HUES64 (cell line): ENCODE data around the gene KPNA3.

Source experiments
- H3K27ac ChIP-seq: 2 replicates; pipeline ENCODE4 v1.7.0; 2013; ENCODE audit warnings: low read depth, low read length, inconsistent platforms
- H3K27me3 ChIP-seq: 2 replicates; pipeline ENCODE4 v1.6.1; 2013; ENCODE audit warnings: mild to moderate bottlenecking, low read length; ENCODE audit not compliant: insufficient read depth
- H3K36me3 ChIP-seq: 2 replicates; pipeline ENCODE4 v1.6.1; 2013; ENCODE audit warnings: mild to moderate bottlenecking, low read length; ENCODE audit not compliant: insufficient read depth
- H3K4me1 ChIP-seq: 2 replicates; pipeline ENCODE4 v1.6.1; 2013; ENCODE audit warnings: mild to moderate bottlenecking, low read length, moderate library complexity; ENCODE audit not compliant: insufficient read depth
- H3K4me3 ChIP-seq: 2 replicates; pipeline ENCODE4 v1.5.1; 2013; ENCODE audit warnings: mild to moderate bottlenecking, low read length, moderate library complexity
- H3K9ac ChIP-seq: 2 replicates; pipeline ENCODE4 v1.6.1; 2013; ENCODE audit warnings: mild to moderate bottlenecking, low read depth, low read length
- H3K9me3 ChIP-seq: 2 replicates; pipeline ENCODE4 v1.6.1; 2013; ENCODE audit warnings: low read depth, low read length; ENCODE audit not compliant: insufficient read depth
- WGBS: fragments of 150-250, 120-280 bp; methylation state at CpG from one replicate; pipeline ENCODE4 v1.1.7; 2013; ENCODE audit warnings: missing lambda C conversion rate; 5-methylcytosine and 5-hydroxymethylcytosine counted together

Gene KPNA3

DNA sequence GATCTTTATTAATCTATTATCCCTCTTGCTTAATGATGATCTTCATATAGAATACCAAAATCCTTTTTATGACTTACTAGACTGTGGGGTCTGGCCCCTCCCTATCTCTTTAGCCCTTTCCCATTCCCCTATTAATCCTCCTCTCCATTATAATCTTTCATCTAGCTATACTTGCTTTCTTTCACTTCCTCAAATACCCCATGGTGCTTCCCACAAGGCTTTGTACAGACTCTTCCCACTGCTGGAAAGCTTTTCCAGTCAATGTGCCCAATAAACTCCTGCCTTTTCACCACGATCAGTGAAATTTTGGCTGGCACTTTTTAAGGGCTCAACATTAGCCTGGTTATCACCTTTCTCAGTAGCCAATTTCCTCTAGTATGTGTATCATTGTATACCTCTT, 98.0 kb downstream of the KPNA3 start:
- Histone ChIP-seq H3K27me3 (no peaks in the 10 kb centered on the region), H3K4me3 (no peak overlapping the region)
- WGBS, result 77% methylated on average over 1 of the region's 1 CpG

DNA sequence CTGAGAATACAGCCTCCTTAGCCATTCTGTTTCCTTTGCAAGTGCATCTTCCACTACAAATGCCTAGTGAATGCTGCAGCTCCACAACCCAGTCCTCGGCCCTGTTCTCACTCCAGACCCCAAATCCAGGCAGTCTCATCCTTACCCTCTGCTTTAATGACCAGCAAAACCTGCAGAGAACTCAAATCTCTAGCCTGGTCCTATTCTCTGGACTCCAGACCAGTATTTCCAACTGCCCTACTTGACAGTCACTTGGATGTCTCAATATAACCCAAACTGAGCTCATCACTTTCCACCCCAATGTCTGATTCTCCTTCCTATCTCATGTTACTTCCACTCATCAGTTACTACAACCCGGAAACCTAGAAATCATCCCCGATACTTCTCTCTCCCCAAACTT, 98.6 kb downstream of the KPNA3 start:
- 89% methylated on average over 3 of the region's 3 CpGs for WGBS

More for the DNA sequence above, 98.0 kb downstream of the KPNA3 start:
- H3K9me3 ChIP-seq, result no peaks in the 10 kb centered on the region
- no peak overlapping the region for H3K27ac ChIP-seq
- H3K36me3 ChIP-seq, result peaks cover 13% of the 10 kb centered on the region
- no peak overlapping the region for H3K9ac ChIP-seq
- H3K4me1 ChIP-seq, result peaks cover 5% of the 10 kb centered on the region

DNA sequence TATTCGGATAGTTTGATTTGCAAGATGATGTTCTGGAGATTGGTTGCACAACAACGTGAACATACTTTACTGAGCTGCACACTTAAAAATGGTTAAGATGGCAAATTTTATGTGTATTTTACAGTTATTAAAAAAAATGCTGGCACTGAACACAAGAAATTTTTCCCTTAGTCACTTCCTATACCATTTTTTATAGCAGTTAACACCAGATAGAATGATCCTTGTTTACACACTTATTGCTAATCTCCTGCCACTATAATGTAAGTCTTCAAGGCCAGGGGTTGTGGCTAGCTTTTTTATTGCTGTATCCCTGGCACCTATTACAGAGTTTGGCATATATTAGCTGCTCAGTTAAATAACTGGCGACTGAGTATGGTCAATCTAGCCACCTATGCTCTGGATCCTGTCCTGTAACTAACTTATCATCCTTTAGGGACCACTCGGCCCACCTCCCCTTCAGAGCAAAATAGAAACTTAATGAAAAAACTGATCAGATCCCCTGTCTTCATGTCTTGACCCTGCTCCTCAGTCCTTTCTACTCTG, 99.2 kb downstream of the KPNA3 start:
- WGBS, result 98% methylated on average over 4 of the region's 4 CpGs
- H3K27me3 ChIP-seq, result no peaks in the 10 kb centered on the region
- H3K27ac ChIP-seq, result no peak overlapping the region
- peaks cover 20% of the 10 kb centered on the region for H3K36me3 ChIP-seq
- H3K9ac ChIP-seq, result no peak overlapping the region
- H3K4me1 ChIP-seq, result no peaks in the 10 kb centered on the region; the same call in 1 of the 2 replicates
- no peaks in the 10 kb centered on the region for H3K9me3 ChIP-seq
- H3K4me3 ChIP-seq, result no peak overlapping the region

More for the DNA sequence above, 98.6 kb downstream of the KPNA3 start:
- Histone ChIP-seq H3K9ac (no peak overlapping the region), H3K9me3 (no peaks in the 10 kb centered on the region), H3K27ac (no peak overlapping the region), H3K36me3 (peaks cover 16% of the 10 kb centered on the region), H3K4me1 (peaks cover 3% of the 10 kb centered on the region), H3K27me3 (no peaks in the 10 kb centered on the region), H3K4me3 (no peak overlapping the region)

DNA sequence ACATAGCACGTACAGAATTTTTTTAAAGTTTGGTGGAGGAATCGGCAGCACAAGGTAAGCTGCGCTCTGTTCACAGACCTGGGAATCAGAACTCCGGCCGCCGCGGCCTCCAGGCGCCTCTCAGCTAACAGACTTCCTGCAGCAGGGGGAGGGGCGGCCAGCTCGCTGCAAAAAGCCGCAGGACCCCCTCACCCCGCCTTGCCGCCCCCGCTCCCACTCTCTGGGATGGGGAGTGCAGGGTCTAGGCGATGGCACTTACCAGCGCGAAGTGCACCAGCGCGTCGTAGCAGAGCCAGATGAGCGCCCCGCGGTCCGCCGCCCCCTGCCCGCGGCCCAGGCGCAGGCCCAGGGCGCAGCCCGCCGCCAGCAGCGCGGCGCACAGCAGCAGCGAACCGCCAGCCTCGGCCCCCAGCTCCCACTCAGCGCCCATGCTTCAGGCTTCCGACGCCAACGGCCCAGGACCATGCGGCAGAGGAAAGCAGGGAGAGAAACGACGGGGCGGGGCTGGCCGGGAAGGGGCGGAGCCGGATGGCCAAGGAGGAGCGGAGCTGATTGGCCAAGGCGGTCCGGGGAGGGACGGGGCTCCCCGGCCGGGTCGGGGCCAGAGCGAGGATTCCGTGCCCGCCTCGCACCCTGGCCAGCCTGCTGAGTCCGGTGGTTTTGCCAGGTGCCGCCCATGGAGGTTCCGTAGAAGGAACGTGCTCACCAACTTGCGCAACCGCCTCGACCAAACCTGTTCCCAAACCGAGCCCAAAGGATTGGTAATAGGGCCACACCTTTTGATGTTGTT, 101.3 kb downstream of the KPNA3 start, which contains the start of gene EBPL:
Gene EBPL (minus strand): TSS at position 492 of the 790 bp plus-strand sequence. CDS start 62 bp downstream, at position 430.
- peaks cover 25% of the 10 kb centered on the region for H3K36me3 ChIP-seq
- H3K4me3 ChIP-seq, result peak within 1 kb of the TSS; percentile 89
- no peaks in the 10 kb centered on the region for H3K9me3 ChIP-seq
- H3K27me3 ChIP-seq, result no peaks in the 10 kb centered on the region
- H3K27ac ChIP-seq, result peak within 1 kb of the TSS; percentile 90
- WGBS, result under 1% methylated on average over 67 of the region's 67 CpGs
- H3K4me1 ChIP-seq, result no peaks in the 10 kb centered on the region; the same call in 1 of the 2 replicates
- H3K9ac ChIP-seq, result peak within 1 kb of the TSS; percentile 87

DNA sequence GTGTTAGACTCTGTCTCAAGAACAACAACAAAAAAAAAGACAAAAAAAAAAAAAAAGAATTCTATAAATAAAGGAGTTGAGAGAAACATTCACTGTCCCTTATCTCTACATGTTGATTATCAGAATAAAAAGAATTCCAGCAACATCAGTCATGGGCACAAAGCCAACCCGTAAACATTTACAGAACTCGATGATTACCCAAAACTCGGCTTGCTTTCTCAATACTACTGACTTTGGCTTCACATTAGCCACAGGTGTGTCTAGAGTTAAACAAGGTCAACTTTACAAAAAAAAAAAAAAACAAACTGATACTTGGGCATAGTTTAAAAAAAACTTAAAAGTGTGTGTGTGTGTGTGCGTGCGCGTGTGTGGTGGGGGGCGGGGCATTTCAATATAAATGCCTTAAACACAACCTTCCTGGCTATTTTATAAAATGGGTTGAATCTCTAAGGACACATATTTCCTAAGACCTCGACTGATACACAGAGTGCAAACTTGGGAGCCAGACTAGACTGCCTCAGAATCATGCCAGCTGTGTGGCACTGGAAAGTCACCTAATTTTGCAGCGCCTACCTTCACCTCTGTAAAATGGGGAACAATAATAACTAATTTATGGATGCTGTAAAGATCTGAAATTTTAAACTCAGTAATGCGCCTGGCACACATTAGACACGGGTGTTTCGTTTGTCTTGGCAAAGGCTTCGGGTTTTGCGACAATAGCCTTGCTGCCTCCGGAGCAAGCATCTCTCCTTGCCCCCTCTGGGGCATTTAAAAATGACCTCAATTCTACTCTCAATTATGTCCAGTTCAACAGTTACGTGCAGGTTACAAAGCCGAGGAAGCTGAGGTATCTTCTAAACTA, 102.1 kb downstream of the KPNA3 start:
- H3K9me3 ChIP-seq, result no peaks in the 10 kb centered on the region
- peak overlapping the region; percentile 89 for H3K4me3 ChIP-seq
- no peaks in the 10 kb centered on the region; the same call in 1 of the 2 replicates for H3K4me1 ChIP-seq
- no peaks in the 10 kb centered on the region for H3K27me3 ChIP-seq
- H3K9ac ChIP-seq, result peak overlapping the region; percentile 87
- H3K36me3 ChIP-seq, result peaks cover 31% of the 10 kb centered on the region
- H3K27ac ChIP-seq, result peak overlapping the region; percentile 90
- WGBS, result 22% methylated on average over 13 of the region's 17 CpGs

DNA sequence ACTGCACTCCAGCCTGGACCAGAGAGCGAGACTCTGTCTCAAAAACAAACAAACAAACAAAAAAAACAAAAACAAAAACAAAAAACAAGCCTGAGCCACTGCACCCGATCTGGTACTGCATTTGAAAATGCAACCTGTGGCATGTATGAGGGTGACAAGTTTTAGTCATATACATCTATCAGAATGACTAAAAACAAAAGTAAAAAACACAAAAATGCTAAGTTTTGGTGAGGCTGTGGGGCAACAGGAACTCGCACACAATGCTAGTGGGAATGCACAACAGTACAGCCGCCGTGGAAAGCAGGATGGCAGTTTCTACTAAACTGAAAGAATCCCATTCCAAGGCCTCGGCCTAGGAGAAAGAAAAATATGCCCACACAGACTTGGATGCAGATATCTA, 109.0 kb downstream of the KPNA3 start:
- Histone ChIP-seq H3K27ac (no peak overlapping the region), H3K9ac (no peak overlapping the region), H3K4me1 (no peaks in the 10 kb centered on the region), H3K36me3 (peaks cover 57% of the 10 kb centered on the region), H3K4me3 (no peak overlapping the region), H3K27me3 (no peaks in the 10 kb centered on the region), H3K9me3 (peaks cover 15% of the 10 kb centered on the region)
- 88% methylated on average over 6 of the region's 6 CpGs for WGBS

DNA sequence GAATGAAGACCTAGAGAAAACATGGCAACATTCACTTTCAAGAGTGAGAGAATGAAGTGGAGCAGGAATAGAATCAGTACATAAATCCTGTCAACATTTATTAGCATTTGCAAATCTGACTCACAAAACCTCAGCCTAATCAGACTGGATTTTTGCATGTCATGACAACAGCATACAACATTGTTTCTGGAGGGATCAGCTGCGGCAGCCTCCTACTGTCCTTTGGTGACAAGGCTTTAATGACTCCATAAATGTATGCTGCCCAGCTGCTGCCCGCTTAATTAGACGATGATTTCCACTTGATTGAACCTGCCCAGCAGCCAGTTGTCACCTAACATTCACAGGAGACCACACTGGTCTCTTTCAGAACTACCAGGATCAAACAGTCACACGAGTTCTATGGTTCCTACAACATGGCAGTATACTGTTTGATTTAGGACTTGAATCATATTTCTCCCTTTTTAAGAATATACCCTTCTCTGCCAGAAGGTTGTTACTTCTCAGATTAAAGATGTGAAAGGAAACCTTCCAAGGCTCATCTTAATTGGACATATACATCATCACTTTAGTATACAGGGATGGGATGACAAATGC, 110.5 kb downstream of the KPNA3 start:
- 94% methylated on average over 4 of the region's 4 CpGs for WGBS
- Histone ChIP-seq H3K9me3 (peaks cover 17% of the 10 kb centered on the region), H3K36me3 (peaks cover 53% of the 10 kb centered on the region), H3K9ac (no peak overlapping the region), H3K27me3 (no peaks in the 10 kb centered on the region), H3K27ac (no peak overlapping the region), H3K4me1 (no peaks in the 10 kb centered on the region), H3K4me3 (no peak overlapping the region)

DNA sequence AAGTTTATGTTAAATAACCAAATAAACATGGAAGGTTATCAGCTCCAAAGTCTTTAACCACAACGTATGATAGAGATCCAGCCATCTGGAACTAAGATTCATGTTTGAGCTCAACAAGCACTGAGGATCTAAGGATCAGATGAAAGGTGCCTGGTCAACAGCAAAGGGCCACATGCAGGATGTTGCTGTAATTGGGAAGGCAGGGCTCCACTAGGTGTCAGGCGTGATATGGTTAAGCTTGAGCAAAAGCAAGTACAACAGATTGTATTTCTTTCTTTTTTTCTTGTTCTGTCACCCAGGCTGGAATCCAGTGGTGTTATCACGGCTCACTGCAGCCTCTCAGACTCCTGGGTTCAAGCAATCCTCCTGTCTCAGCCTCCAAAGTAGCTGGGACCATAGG, 113.2 kb downstream of the KPNA3 start:
- H3K9ac ChIP-seq, result no peak overlapping the region
- no peak overlapping the region for H3K4me3 ChIP-seq
- peaks cover 45% of the 10 kb centered on the region for H3K36me3 ChIP-seq
- H3K9me3 ChIP-seq, result peaks cover 17% of the 10 kb centered on the region
- WGBS, result 97% methylated on average over 3 of the region's 3 CpGs
- no peaks in the 10 kb centered on the region for H3K4me1 ChIP-seq
- H3K27me3 ChIP-seq, result no peaks in the 10 kb centered on the region
- H3K27ac ChIP-seq, result no peak overlapping the region

DNA sequence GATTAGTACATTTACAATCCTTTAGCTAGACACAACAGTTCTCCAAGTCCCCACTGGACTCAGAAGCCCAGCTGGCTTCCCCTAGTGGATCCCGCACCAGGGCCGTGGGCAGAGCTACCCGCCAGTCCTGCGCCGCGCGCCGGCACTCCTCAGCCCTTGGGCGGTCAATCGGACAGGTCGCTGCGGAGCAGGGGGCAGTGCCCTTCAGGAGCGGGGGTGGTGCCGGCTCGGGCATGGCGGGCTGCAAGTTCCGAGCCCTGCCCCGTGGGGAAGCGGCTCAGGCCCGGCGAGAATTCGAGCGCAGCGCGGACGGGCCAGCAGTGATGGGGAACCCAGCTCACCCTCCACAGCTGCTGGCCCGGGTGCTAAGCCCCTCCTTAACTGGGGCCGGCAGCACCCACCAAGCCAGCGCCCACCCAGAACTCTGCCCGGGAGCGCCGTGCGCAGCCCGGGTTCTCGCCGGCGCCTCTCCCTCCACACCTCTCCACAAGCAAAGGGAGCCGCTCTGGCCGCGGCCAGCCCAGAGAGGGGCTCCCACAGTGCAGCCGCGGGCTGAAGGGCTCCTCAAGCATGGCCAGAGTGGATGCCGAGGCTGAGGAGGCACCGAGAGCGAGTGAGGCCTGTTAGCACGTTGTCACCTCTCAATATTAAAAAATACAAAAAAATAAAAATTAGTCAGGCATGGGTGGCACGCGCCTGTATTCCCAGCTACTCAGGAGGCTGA, 114.1 kb downstream of the KPNA3 start:
- peaks cover 40% of the 10 kb centered on the region for H3K36me3 ChIP-seq
- peaks cover 17% of the 10 kb centered on the region for H3K9me3 ChIP-seq
- H3K4me1 ChIP-seq, result no peaks in the 10 kb centered on the region
- WGBS, result 96% methylated on average over 48 of the region's 48 CpGs
- H3K27me3 ChIP-seq, result no peaks in the 10 kb centered on the region
- no peak overlapping the region for H3K27ac ChIP-seq
- no peak overlapping the region for H3K9ac ChIP-seq
- no peak overlapping the region for H3K4me3 ChIP-seq

DNA sequence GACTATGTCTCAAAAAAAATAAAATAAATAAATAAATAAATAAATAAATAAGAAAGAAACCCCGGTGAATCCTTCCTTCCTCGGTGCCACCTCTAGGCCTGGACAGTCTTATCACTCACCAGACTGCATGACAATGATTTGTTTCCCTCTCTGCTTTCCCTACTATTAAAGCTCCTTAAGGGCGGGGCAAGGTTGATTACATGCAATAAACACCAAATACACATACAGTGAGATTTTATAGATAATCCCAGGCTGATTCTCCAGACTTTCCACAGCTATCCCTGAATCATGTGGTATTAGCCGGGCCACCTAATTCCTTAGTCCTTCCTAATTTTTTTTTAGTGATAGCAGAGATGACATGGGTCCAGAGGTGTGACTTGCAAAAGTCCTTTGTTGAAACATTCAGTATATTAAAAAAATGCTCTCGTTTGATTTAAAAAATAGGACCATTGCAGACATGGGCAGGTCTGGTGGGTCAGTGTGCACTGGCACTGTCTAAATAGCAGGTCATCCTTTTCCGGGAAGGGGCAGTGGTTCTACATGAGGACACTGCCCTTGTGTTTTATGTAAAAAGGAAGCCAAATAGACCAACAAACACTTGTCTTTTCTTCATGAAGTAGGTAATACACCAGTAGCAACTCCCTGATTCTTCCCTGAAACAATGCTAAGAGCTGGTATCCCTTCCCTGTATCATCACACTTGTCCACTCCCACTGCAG, 115.7 kb downstream of the KPNA3 start:
- WGBS, result 96% methylated on average over 6 of the region's 6 CpGs
- peaks cover 40% of the 10 kb centered on the region for H3K36me3 ChIP-seq
- no peak overlapping the region for H3K9ac ChIP-seq
- no peak overlapping the region for H3K27ac ChIP-seq
- H3K4me3 ChIP-seq, result no peak overlapping the region
- peaks cover 17% of the 10 kb centered on the region for H3K9me3 ChIP-seq
- no peaks in the 10 kb centered on the region for H3K27me3 ChIP-seq
- H3K4me1 ChIP-seq, result no peaks in the 10 kb centered on the region
